HG03135 (cell line): ENCODE measurements around the gene XPR1.

Experiments
- ATAC-seq: cut with Tn5 transposase; IDR thresholded peaks from one replicate; pipeline ENCODE4 v1.9.1; 2021; ENCODE audit warnings: mild to moderate bottlenecking, moderate library complexity; ENCODE audit not compliant: unreplicated experiment

XPR1 gene

GRCh38 chr1:180614730-180615129 is 17.1 kb upstream of the XPR1 start:
- no peak for ATAC-seq

GRCh38 chr1:180615493-180616290 is 16.1 kb upstream of the XPR1 start:
- no peak for ATAC-seq

- no peak for ATAC-seq
Observed at GRCh38 chr1:180616439-180616838, 15.4 kb upstream of the XPR1 start.

GRCh38 chr1:180617774-180618395 is 13.9 kb upstream of the XPR1 start:
- ATAC-seq = no peak

GRCh38 chr1:180620581-180620980 is 11.2 kb upstream of the XPR1 start:
- ATAC-seq = no peak

- ATAC-seq = no peak
Observed at GRCh38 chr1:180622658-180623508, 8.9 kb upstream of the XPR1 start.

- ATAC-seq = no peak
Observed at GRCh38 chr1:180623579-180624347, 8.1 kb upstream of the XPR1 start.

- ATAC-seq = no peak
Observed at GRCh38 chr1:180626711-180627110, 5.1 kb upstream of the XPR1 start.

- no peak for ATAC-seq
Observed at GRCh38 chr1:180627411-180627810, 4.4 kb upstream of the XPR1 start.

- no peak for ATAC-seq
Observed at GRCh38 chr1:180628646-180629045, 3.2 kb upstream of the XPR1 start.

- no peak for ATAC-seq
Observed at GRCh38 chr1:180630408-180631193, 1.2 kb upstream of the XPR1 start.

GRCh38 chr1:180631194-180631765 is 542 bp upstream of the XPR1 start:
- no peak for ATAC-seq

- ATAC-seq = peak; percentile 43
Observed at GRCh38 chr1:180632326-180633056, 669 bp downstream of the XPR1 start.

GRCh38 chr1:180633057-180634056 is 1.5 kb downstream of the XPR1 start:
- ATAC-seq = no peak

- no peak for ATAC-seq
Observed at GRCh38 chr1:180636138-180636537, 4.3 kb downstream of the XPR1 start.

- ATAC-seq = no peak
Observed at GRCh38 chr1:180639871-180640270, 8.0 kb downstream of the XPR1 start.

GRCh38 chr1:180640531-180640949 is 8.7 kb downstream of the XPR1 start:
- no peak for ATAC-seq

GRCh38 chr1:180641662-180642061 is 9.8 kb downstream of the XPR1 start:
- ATAC-seq = no peak
